ENCODE results near the gene BMPER. TPM values are rescaled to one million over a fixed set of nuclear protein-coding genes. Genes with fewer than 3 reads are reported as not detected.

The BMPER gene
- total RNA-seq, 1 experiment from 2014 or later, result 6.7 TPM

- DNase-seq (ENCODE audit: low spot score), result no peak
- TF ChIP-seq EZH2 (IDR thresholded peaks at IDR 0.05; ENCODE audit: borderline replicate concordance, low read depth, low read length, poor library complexity, severe bottlenecking), result no peak
- no peak for TF ChIP-seq CTCF (conservative IDR thresholded peaks at IDR 0.05; ENCODE audit: low read depth, low read length)
- Histone ChIP-seq H3K4me3 (ENCODE audit: low read depth, low read length, poor library complexity, severe bottlenecking) (no peak overlapping the region), H3K9me3 (ENCODE audit: low read depth, low read length, poor library complexity, severe bottlenecking) (no peaks in the 10 kb centered on the region), H3K36me3 (ENCODE audit: insufficient read depth, low read length, poor library complexity, severe bottlenecking) (no peaks in the 10 kb centered on the region), H3K27me3 (replicated peaks; ENCODE audit: insufficient read depth, low read depth, low read length, poor library complexity) (no peaks in the 10 kb centered on the region), H3K27ac (ENCODE audit: low read depth, low read length, poor library complexity, severe bottlenecking) (no peak overlapping the region), H3K4me1 (ENCODE audit: insufficient read depth, low read length, poor library complexity, severe bottlenecking) (peaks cover 2% of the 10 kb centered on the region)
- POLR2A ChIA-PET (ENCODE audit: low non-redundant PET), result no interaction called here
- CTCF ChIA-PET, result no interaction called here
- BruUV-seq (replicated peaks), result no TSS peak
- intact Hi-C loops (cut with micrococcal nuclease; ENCODE audit: unreplicated experiment), result no loop called here
These were observed 231.4 kb downstream of the BMPER start for GRCh38 chr7:34136698-34137097.

GRCh38 chr7:34137176-34137575, 231.8 kb downstream of the BMPER start:
- Histone ChIP-seq H3K9me3 (ENCODE audit: low read depth, low read length, poor library complexity, severe bottlenecking) (no peaks in the 10 kb centered on the region), H3K27me3 (replicated peaks; ENCODE audit: insufficient read depth, low read depth, low read length, poor library complexity) (no peaks in the 10 kb centered on the region), H3K36me3 (ENCODE audit: insufficient read depth, low read length, poor library complexity, severe bottlenecking) (no peaks in the 10 kb centered on the region), H3K4me1 (ENCODE audit: insufficient read depth, low read length, poor library complexity, severe bottlenecking) (no peaks in the 10 kb centered on the region), H3K4me3 (ENCODE audit: low read depth, low read length, poor library complexity, severe bottlenecking) (no peak overlapping the region), H3K27ac (ENCODE audit: low read depth, low read length, poor library complexity, severe bottlenecking) (no peak overlapping the region)
- no peak for TF ChIP-seq EZH2 (IDR thresholded peaks at IDR 0.05; ENCODE audit: borderline replicate concordance, low read depth, low read length, poor library complexity, severe bottlenecking)
- DNase-seq (ENCODE audit: low spot score), result no peak
- POLR2A ChIA-PET (ENCODE audit: low non-redundant PET), result no interaction called here
- BruUV-seq (replicated peaks), result no TSS peak
- CTCF ChIA-PET, result no interaction called here
- intact Hi-C loops (cut with micrococcal nuclease; ENCODE audit: unreplicated experiment), result no loop called here

GRCh38 chr7:34138483-34138882, 233.1 kb downstream of the BMPER start:
- no peak for TF ChIP-seq CTCF (conservative IDR thresholded peaks at IDR 0.05; ENCODE audit: low read depth, low read length)
- no peak for TF ChIP-seq EZH2 (IDR thresholded peaks at IDR 0.05; ENCODE audit: borderline replicate concordance, low read depth, low read length, poor library complexity, severe bottlenecking)
- Histone ChIP-seq H3K9me3 (ENCODE audit: low read depth, low read length, poor library complexity, severe bottlenecking) (no peaks in the 10 kb centered on the region), H3K36me3 (ENCODE audit: insufficient read depth, low read length, poor library complexity, severe bottlenecking) (no peaks in the 10 kb centered on the region), H3K27me3 (replicated peaks; ENCODE audit: insufficient read depth, low read depth, low read length, poor library complexity) (no peaks in the 10 kb centered on the region), H3K4me1 (ENCODE audit: insufficient read depth, low read length, poor library complexity, severe bottlenecking) (no peaks in the 10 kb centered on the region), H3K4me3 (ENCODE audit: low read depth, low read length, poor library complexity, severe bottlenecking) (no peak overlapping the region), H3K27ac (ENCODE audit: low read depth, low read length, poor library complexity, severe bottlenecking) (no peak overlapping the region)
- CTCF ChIA-PET, result interaction anchor here (0.8 kb wide), 1 partner anchor 22 kb away, joined by 3 read pairs; no protein-coding TSS in a partner anchor
- DNase-seq (ENCODE audit: low spot score), result no peak
- no TSS peak for BruUV-seq (replicated peaks)
- intact Hi-C loops (cut with micrococcal nuclease; ENCODE audit: unreplicated experiment), result no loop called here
- POLR2A ChIA-PET (ENCODE audit: low non-redundant PET), result no interaction called here

GRCh38 chr7:34139086-34139485, 233.7 kb downstream of the BMPER start:
- CTCF ChIA-PET, result no interaction called here
- intact Hi-C loops (cut with micrococcal nuclease; ENCODE audit: unreplicated experiment), result no loop called here
- H3K27ac ChIP-seq (ENCODE audit: low read depth, low read length, poor library complexity, severe bottlenecking), result no peak overlapping the region
- POLR2A ChIA-PET (ENCODE audit: low non-redundant PET), result no interaction called here
- DNase-seq (ENCODE audit: low spot score), result no peak
- H3K36me3 ChIP-seq (ENCODE audit: insufficient read depth, low read length, poor library complexity, severe bottlenecking), result no peaks in the 10 kb centered on the region
- H3K4me1 ChIP-seq (ENCODE audit: insufficient read depth, low read length, poor library complexity, severe bottlenecking), result no peaks in the 10 kb centered on the region
- H3K4me3 ChIP-seq (ENCODE audit: low read depth, low read length, poor library complexity, severe bottlenecking), result no peak overlapping the region
- no peaks in the 10 kb centered on the region for H3K27me3 ChIP-seq (replicated peaks; ENCODE audit: insufficient read depth, low read depth, low read length, poor library complexity)
- H3K9me3 ChIP-seq (ENCODE audit: low read depth, low read length, poor library complexity, severe bottlenecking), result no peaks in the 10 kb centered on the region
- no peak for TF ChIP-seq CTCF (conservative IDR thresholded peaks at IDR 0.05; ENCODE audit: low read depth, low read length)
- TF ChIP-seq EZH2 (IDR thresholded peaks at IDR 0.05; ENCODE audit: borderline replicate concordance, low read depth, low read length, poor library complexity, severe bottlenecking), result no peak
- BruUV-seq (replicated peaks), result no TSS peak
